H1 (cell line): ENCODE results near the gene CHD9. TPM values are rescaled to one million over a fixed set of nuclear protein-coding genes. Genes with fewer than 3 reads are reported as not detected.

Experiments
- CTCF ChIA-PET: fragments of 300-600 bp; sonication (Branson Sonifier 250); formaldehyde crosslinking; loops from one replicate; lab custom pipeline; 2021; ENCODE audit not compliant: partially characterized antibody; lab: Charles Lee
- POLR2A ChIA-PET: fragments of 300-600 bp; sonication (Branson Sonifier 250); formaldehyde crosslinking; loops from one replicate; lab custom pipeline; 2021; ENCODE audit warnings: inconsistent platforms; ENCODE audit not compliant: partially characterized antibody; lab: Charles Lee
- DNase-seq, 2 experiments: peaks; one replicate each; pipeline versions ENCODE4 v3.0.0 to v3.0.0-alpha.2; 2010 to 2022; ENCODE audit warnings: low spot score in 2 of 2, low read depth in 1 of 2, mixed read lengths in 1 of 2
- FAIRE-seq: peaks from 2 replicates; lab custom pipeline; 2011; peaks lifted over from hg19 to GRCh38; lab: Jason Lieb, UNC
- H2AFZ ChIP-seq: 2 replicates; pipeline ENCODE4 v1.8.1; 2012; ENCODE audit warnings: low read length, inconsistent platforms
- H2AK5ac ChIP-seq: 2 replicates; pipeline ENCODE4 v1.6.1; 2013; ENCODE audit warnings: low read depth, low read length
- H2BK120ac ChIP-seq: replicated peaks from 2 replicates; pipeline ENCODE3; 2013; ENCODE audit warnings: low read depth, low read length, inconsistent platforms
- H2BK12ac ChIP-seq: 2 replicates; pipeline ENCODE4 v1.6.1; 2013; ENCODE audit warnings: low read depth, low read length
- H2BK15ac ChIP-seq: 2 replicates; pipeline ENCODE4 v1.6.1; 2013; ENCODE audit warnings: low read length
- H2BK20ac ChIP-seq: 2 replicates; pipeline ENCODE4 v1.6.1; 2013; ENCODE audit warnings: low read length
- H2BK5ac ChIP-seq: 2 replicates; pipeline ENCODE4 v1.6.1; 2013; ENCODE audit warnings: low read depth, low read length
- H3K14ac ChIP-seq: 2 replicates; pipeline ENCODE4 v1.6.1; 2013; ENCODE audit warnings: inconsistent platforms; ENCODE audit not compliant: insufficient read length
- H3K18ac ChIP-seq: 2 replicates; pipeline ENCODE4 v1.6.1; 2013; ENCODE audit warnings: low read length; ENCODE audit errors: extremely low read depth
- H3K23ac ChIP-seq: 2 replicates; pipeline ENCODE4 v1.6.1; 2013; ENCODE audit warnings: inconsistent platforms; ENCODE audit not compliant: insufficient read length
- H3K23me2 ChIP-seq: 2 replicates; pipeline ENCODE4 v1.6.1; 2013; ENCODE audit warnings: low read depth, low read length
- H3K27ac ChIP-seq: 2 replicates; pipeline ENCODE4 v1.6.1; 2011; ENCODE audit warnings: low read depth, low read length, inconsistent platforms
- H3K27me3 ChIP-seq, 4 experiments: replicated peaks in 1 of 4; 1 replicate in 1 of 4; 2 replicates in 3 of 4; pipeline versions ENCODE4 v1.6.1 to v1.8.1; 2011 to 2013; ENCODE audit warnings: low read length in 3 of 4, mild to moderate bottlenecking in 3 of 4, inconsistent platforms in 2 of 4, mixed read lengths in 2 of 4, moderate library complexity in 1 of 4; ENCODE audit not compliant: control insufficient read depth in 3 of 4, insufficient read depth in 3 of 4; ENCODE audit errors: extremely low read depth in 1 of 4
- H3K36me3 ChIP-seq, 4 experiments: 2 replicates each; pipeline versions ENCODE4 v1.6.1 to v1.8.1; 2011 to 2013; ENCODE audit warnings: mild to moderate bottlenecking in 4 of 4, low read length in 3 of 4, moderate library complexity in 2 of 4, control low read depth in 1 of 4, inconsistent platforms in 1 of 4; ENCODE audit not compliant: insufficient read depth in 4 of 4, control insufficient read depth in 2 of 4
- H3K4ac ChIP-seq: replicated peaks from 2 replicates; pipeline ENCODE3; 2013; ENCODE audit warnings: low read length, low read depth, mixed read lengths, inconsistent platforms; ENCODE audit not compliant: insufficient read length
- H3K4me1 ChIP-seq, 4 experiments: replicated peaks in 1 of 4; 1 replicate in 1 of 4; 2 replicates in 3 of 4; pipeline versions ENCODE4 v1.6.1 to v1.8.1; 2011 to 2013; ENCODE audit warnings: low read length in 3 of 4, inconsistent platforms in 2 of 4, mixed read lengths in 1 of 4; ENCODE audit not compliant: insufficient read depth in 4 of 4, control insufficient read depth in 3 of 4
- H3K4me2 ChIP-seq, 2 experiments: 2 replicates each; pipeline versions ENCODE4 v1.6.1 to v1.8.1; 2011 to 2013; ENCODE audit warnings: low read depth in 2 of 2, low read length in 2 of 2, control low read depth in 1 of 2, inconsistent platforms in 1 of 2, mild to moderate bottlenecking in 1 of 2; ENCODE audit not compliant: insufficient read depth in 1 of 2
- H3K4me3 ChIP-seq, 4 experiments: fragments of 200-600, 300-600 bp in 1 of 4; sonication (generic), shearing (Covaris generic), sonication (Bioruptor Twin) in 1 of 4; 2 replicates each; pipeline versions ENCODE4 v1.5.1 to v1.8.1; 2011 to 2016; ENCODE audit warnings: low read length in 4 of 4, low read depth in 3 of 4, control low read depth in 2 of 4, inconsistent platforms in 2 of 4, mild to moderate bottlenecking in 2 of 4, mixed read lengths in 1 of 4, moderate library complexity in 1 of 4; ENCODE audit not compliant: insufficient read depth in 2 of 4; ENCODE audit errors: extremely low read depth in 1 of 4
- H3K56ac ChIP-seq: replicated peaks from 2 replicates; pipeline ENCODE3; 2013; ENCODE audit warnings: low read depth, mild to moderate bottlenecking, mixed read lengths, low read length, inconsistent platforms; ENCODE audit not compliant: insufficient read length
- H3K79me1 ChIP-seq: 2 replicates; pipeline ENCODE4 v1.6.1; 2013; ENCODE audit warnings: low read depth, low read length, control low read depth
- H3K79me2 ChIP-seq, 2 experiments: 2 replicates each; pipeline versions ENCODE4 v1.6.1 to v1.8.1; 2012 to 2013; ENCODE audit warnings: low read length in 2 of 2, mild to moderate bottlenecking in 2 of 2, inconsistent platforms in 1 of 2; ENCODE audit not compliant: insufficient read depth in 2 of 2, control insufficient read depth in 1 of 2
- H3K9ac ChIP-seq, 4 experiments: replicated peaks in 1 of 4; 1 replicate in 1 of 4; 2 replicates in 3 of 4; pipeline versions ENCODE4 v1.6.1 to v1.8.1; 2011 to 2013; ENCODE audit warnings: low read depth in 3 of 4, low read length in 3 of 4, control low read depth in 2 of 4, mild to moderate bottlenecking in 2 of 4, moderate library complexity in 2 of 4, inconsistent platforms in 1 of 4; ENCODE audit errors: extremely low read depth in 1 of 4
- H3K9me3 ChIP-seq, 2 experiments: 2 replicates each; pipeline versions ENCODE4 v1.6.1 to v1.8.1; 2012 to 2013; ENCODE audit warnings: mild to moderate bottlenecking in 2 of 2, moderate library complexity in 2 of 2, control low read depth in 1 of 2, inconsistent platforms in 1 of 2, low read depth in 1 of 2, low read length in 1 of 2, mixed read lengths in 1 of 2; ENCODE audit not compliant: insufficient read depth in 2 of 2
- H4K20me1 ChIP-seq, 2 experiments: replicated peaks in 1 of 2; 2 replicates each; pipeline versions ENCODE3 to v1.8.1; 2011 to 2013; ENCODE audit warnings: inconsistent platforms in 2 of 2, low read length in 2 of 2, mild to moderate bottlenecking in 1 of 2; ENCODE audit not compliant: insufficient read depth in 2 of 2, control insufficient read depth in 1 of 2
- H4K5ac ChIP-seq: 2 replicates; pipeline ENCODE4 v1.6.1; 2013; ENCODE audit warnings: low read length, low read depth, mixed read lengths, inconsistent platforms; ENCODE audit not compliant: insufficient read length
- H4K8ac ChIP-seq: 2 replicates; pipeline ENCODE4 v1.8.0; 2013; ENCODE audit warnings: mild to moderate bottlenecking, moderate library complexity, low read length, inconsistent platforms; ENCODE audit not compliant: insufficient read depth; ENCODE audit errors: extremely low read depth
- H4K91ac ChIP-seq: replicated peaks from 2 replicates; pipeline ENCODE3; 2013; ENCODE audit warnings: low read length, mixed read lengths, inconsistent platforms; ENCODE audit not compliant: insufficient read length
- SP1 ChIP-seq: IDR thresholded peaks from 2 replicates; pipeline ENCODE4 v1.6.1; 2011; ENCODE audit warnings: low read depth, low read length
- WGBS, 2 experiments: shearing (Covaris generic) in 1 of 2; methylation state at CpG; one replicate each; pipeline versions ENCODE4 v1.1.6 to v1.1.7; 2013 to 2015; ENCODE audit warnings: low lambda C conversion rate in 2 of 2, mixed read lengths in 2 of 2, inconsistent platforms in 1 of 2, low coverage in 1 of 2, missing lambda C conversion rate in 1 of 2; ENCODE audit not compliant: insufficient replicate concordance in 2 of 2, insufficient coverage in 1 of 2, insufficient read length in 1 of 2; ENCODE audit errors: extremely low coverage in 1 of 2, missing lambda C conversion rate in 1 of 2; 5-methylcytosine and 5-hydroxymethylcytosine counted together
- polyA plus RNA-seq, 7 experiments: library from polyadenylated mRNA; depleted of rRNA in 3 of 7; stranded (reverse) in 5 of 7; unstranded in 2 of 7; fragments of >200 nt in 5 of 7; fragments of 200-250 nt in 2 of 7; gene quantifications; 1 replicate in 5 of 7; 2 replicates in 1 of 7; 4 replicates in 1 of 7; pipeline versions ENCODE4 v1.2.1 to v1.2.3, GENCODE V29; 2011 to 2013; ENCODE audit warnings: missing spikeins in 2 of 7, mixed read lengths in 2 of 7
- total RNA-seq: library from RNA; stranded (reverse); fragmentation: NEBNext Ultra II Directional; extraction: Animal tissue kit (Norgen Biotek cat#: 25700); gene quantifications from 2 replicates; pipeline ENCODE4 v1.2.1, GENCODE V29; 2021

Gene CHD9
- total and polyA plus RNA-seq, 2 of the 8 experiments (the other 6 are each of a cell fraction or from before 2014, with no cell fraction given): 9.9 to 32.4 TPM

- Histone ChIP-seq H2BK12ac (no peak overlapping the region), H3K4me2 (no peak overlapping the region), H2AFZ (no peak overlapping the region), H4K20me1 (peaks cover 0 to 2% of the 10 kb centered on the region in 2 experiments), H3K56ac (no peak overlapping the region), H3K14ac (no peak overlapping the region), H2BK120ac (no peak overlapping the region), H3K4me3 (no peak overlapping the region), H3K79me1 (no peaks in the 10 kb centered on the region), H4K91ac (no peak overlapping the region), H3K4ac (no peak overlapping the region), H2BK20ac (no peak overlapping the region), H3K27ac (no peak overlapping the region), H4K8ac (no peak overlapping the region), H3K23ac (no peak overlapping the region), H3K79me2 (no peaks in the 10 kb centered on the region), H3K27me3 (no peaks in the 10 kb centered on the region), H3K9me3 (0 out of 4 replicates have a peak, but pooled peaks cover 0 to 3% of the 10 kb centered on the region in 2 experiments), H4K5ac (no peak overlapping the region), H3K9ac (no peak overlapping the region), H3K36me3 (peaks cover 4 to 63% (median 31%) of the 10 kb centered on the region in 4 experiments), H2BK5ac (no peak overlapping the region), H2AK5ac (no peak overlapping the region), H3K18ac (no peak overlapping the region), H3K4me1 (no peaks in the 10 kb centered on the region), H3K23me2 (no peaks in the 10 kb centered on the region), H2BK15ac (no peak overlapping the region)
- DNase-seq (no peak), FAIRE-seq (no peak)
- WGBS, 2 experiments: 87% methylated on average over 2 of the region's 2 CpGs; no CpG with 5 or more reads in 1 of the 2 experiments
- ChIA-PET POLR2A (no interaction called here), CTCF (no interaction called here)
- no peak for TF ChIP-seq SP1
Measured at GRCh38 chr16:53262645-53263044, 207.9 kb downstream of the CHD9 start.
